GM06990 (cell line): Measurements from ENCODE around the gene PRR22.

Source experiments
- DNase-seq: peaks from one replicate; pipeline ENCODE4 v3.0.0-alpha.2; 2011; ENCODE audit not compliant: insufficient read length; ENCODE audit errors: extremely low read depth
- H3K27me3 ChIP-seq: replicated peaks from 2 replicates; pipeline ENCODE4 v1.6.0; 2011; ENCODE audit warnings: low read length; ENCODE audit not compliant: control insufficient read depth, insufficient read depth
- H3K36me3 ChIP-seq: 2 replicates; pipeline ENCODE4 v1.5.1; 2011; ENCODE audit warnings: low read length; ENCODE audit not compliant: control insufficient read depth, insufficient read depth
- H3K4me3 ChIP-seq: replicated peaks from 2 replicates; pipeline ENCODE4 v1.5.1; 2011; ENCODE audit warnings: low read depth, mild to moderate bottlenecking, control low read depth, low read length
- CTCF ChIP-seq: IDR thresholded peaks from 2 replicates; pipeline ENCODE4 v1.5.1; 2011; ENCODE audit warnings: low read length, control low read depth, mild to moderate bottlenecking, inconsistent platforms; ENCODE audit not compliant: insufficient read depth, poor library complexity, severe bottlenecking

The PRR22 gene

GRCh38 chr19:5824751-5825150 lies 40.2 kb upstream of the PRR22 start:
- TF ChIP-seq CTCF, result no peak
- no peak overlapping the region for H3K4me3 ChIP-seq
- no peaks in the 10 kb centered on the region for H3K27me3 ChIP-seq
- no peak for DNase-seq
- no peaks in the 10 kb centered on the region for H3K36me3 ChIP-seq

GRCh38 chr19:5823579-5824281 lies 39.2 kb upstream of the PRR22 start:
- no peak for DNase-seq
- Histone ChIP-seq H3K27me3 (no peaks in the 10 kb centered on the region), H3K36me3 (no peaks in the 10 kb centered on the region), H3K4me3 (no peak overlapping the region)
- TF ChIP-seq CTCF, result no peak

DNA sequence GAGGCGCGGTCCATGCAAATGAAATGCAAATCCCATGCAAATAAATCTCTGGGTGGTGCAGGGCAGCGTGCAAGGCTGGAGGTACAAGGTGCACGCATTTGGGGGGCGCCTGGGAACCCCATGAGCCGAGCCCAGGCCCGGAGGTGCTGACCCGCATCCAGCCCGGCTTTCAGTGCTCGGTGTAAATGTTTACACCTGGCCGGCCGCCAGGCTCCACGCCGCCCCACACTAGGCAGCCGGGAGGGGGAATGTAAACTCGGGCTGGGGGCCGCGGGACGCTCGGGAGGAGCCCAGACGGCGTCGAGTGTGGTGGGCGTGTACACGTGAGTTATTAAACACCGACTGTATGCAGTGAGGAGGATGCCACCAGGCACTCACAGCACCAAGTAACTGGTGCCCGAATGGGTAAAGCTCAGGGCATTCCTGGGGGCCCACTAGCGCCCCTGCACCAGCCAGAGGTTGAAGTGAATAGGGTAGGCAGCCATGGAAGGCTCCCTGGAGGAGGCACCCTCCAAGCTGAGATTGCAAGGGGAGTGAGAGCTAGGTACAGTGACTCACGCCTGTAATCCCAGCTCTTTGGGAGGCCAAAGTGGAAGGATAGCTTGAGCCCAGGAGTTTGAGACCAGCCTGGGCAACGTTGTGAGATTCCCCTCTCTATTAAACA lies 37.8 kb upstream of the PRR22 start:
- Histone ChIP-seq H3K36me3 (no peaks in the 10 kb centered on the region), H3K27me3 (no peaks in the 10 kb centered on the region), H3K4me3 (no peak overlapping the region)
- no peak for TF ChIP-seq CTCF
- DNase-seq, result no peak

- TF ChIP-seq CTCF, result no peak
- no peaks in the 10 kb centered on the region for H3K36me3 ChIP-seq
- DNase-seq, result no peak
- H3K4me3 ChIP-seq, result no peak overlapping the region
- H3K27me3 ChIP-seq, result no peaks in the 10 kb centered on the region
Observed at GRCh38 chr19:5821521-5822180, 37.1 kb upstream of the PRR22 start.

GRCh38 chr19:5820785-5821184 lies 36.2 kb upstream of the PRR22 start:
- H3K36me3 ChIP-seq, result no peaks in the 10 kb centered on the region
- no peaks in the 10 kb centered on the region for H3K27me3 ChIP-seq
- DNase-seq, result no peak
- H3K4me3 ChIP-seq, result no peak overlapping the region
- TF ChIP-seq CTCF, result no peak
